ENCODE data around the gene NR2F1-AS1. TPM values are rescaled to one million over a fixed set of nuclear protein-coding genes. Genes with fewer than 3 reads are reported as not detected.

NR2F1-AS1 gene
- total and polyA plus RNA-seq, 9 of the 15 experiments (the other 6 are each of a cell fraction or from before 2014, with no cell fraction given) = not detected

DNA sequence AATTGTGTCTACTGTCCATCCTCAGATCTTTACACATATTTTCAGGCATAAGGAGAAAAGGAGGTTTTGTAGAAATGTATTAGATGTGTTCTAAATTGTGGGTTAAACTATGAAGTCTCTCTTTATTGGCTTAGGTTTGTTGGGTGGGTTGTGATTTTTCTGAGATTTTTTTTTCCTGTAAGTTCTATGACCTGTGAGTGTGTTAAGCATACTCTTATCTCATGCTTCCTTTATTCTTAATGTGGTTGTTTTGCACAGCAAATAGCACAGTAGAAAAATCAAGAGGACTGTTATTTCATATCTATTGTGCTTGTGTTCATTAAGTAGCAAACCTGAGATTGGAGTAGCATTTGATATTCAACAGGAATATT is 25.3 kb upstream of the NR2F1-AS1 start:
- no peaks in the 10 kb centered on the region for H3K4me1 ChIP-seq (replicated peaks in 1 of 2; ENCODE audit: control insufficient read depth in 2 of 2, insufficient read depth in 2 of 2, low read length in 2 of 2)
- H3K9me3 ChIP-seq (replicated peaks; ENCODE audit: control insufficient read depth, insufficient read depth, low read depth, low read length) = no peaks in the 10 kb centered on the region
- ATAC-seq = no peak
- no peak overlapping the region for H3K27ac ChIP-seq (ENCODE audit: extremely low read depth, low read depth, low read length)
- intact Hi-C loops (cut with micrococcal nuclease) (no loop called here), in situ Hi-C loops (cut with MboI) (no loop called here)
- H3K79me2 ChIP-seq (ENCODE audit: control insufficient read depth, insufficient read depth, low read length) = no peaks in the 10 kb centered on the region
- peaks cover 6 to 10% of the 10 kb centered on the region in 2 experiments; a peak in 4 of 5 replicates for H3K27me3 ChIP-seq (ENCODE audit: control insufficient read depth in 2 of 2, insufficient read depth in 2 of 2, low read length in 2 of 2)
- no TSS peak for BruUV-seq (replicated peaks)
- CTCF ChIA-PET (ENCODE audit: low intra/inter-chr PET ratio) = no interaction called here
- DNase-seq (ENCODE audit: extremely low read depth in 1 of 4, low spot score in 3 of 4) = no peak
- no peak for FAIRE-seq
- H3K9me1 ChIP-seq (ENCODE audit: control insufficient read depth, insufficient read depth, low read length) = no peaks in the 10 kb centered on the region
- H2AFZ ChIP-seq (ENCODE audit: low read depth, low read length) = no peak overlapping the region
- no peaks in the 10 kb centered on the region for H3K36me3 ChIP-seq (ENCODE audit: control insufficient read depth, insufficient read depth, low read length)
- H4K20me1 ChIP-seq (replicated peaks; ENCODE audit: control insufficient read depth, insufficient read depth, low read length) = no peaks in the 10 kb centered on the region
- H3K4me3 ChIP-seq = no peak overlapping the region
- H3K9ac ChIP-seq (ENCODE audit: insufficient read depth in 1 of 2, low read depth in 2 of 2, low read length in 2 of 2) = no peak overlapping the region
- POLR2A ChIA-PET = no interaction called here
- H3K4me2 ChIP-seq (ENCODE audit: insufficient read depth, low read length) = no peak overlapping the region
- TF ChIP-seq SMARCA5 (IDR thresholded peaks at IDR 0.05) = no peak
- TF ChIP-seq ZKSCAN3 (CRISPR knock-in tag; IDR thresholded peaks at IDR 0.05) = no peak
- TF ChIP-seq TEAD2 (tag; IDR thresholded peaks at IDR 0.05) = no peak
- TF ChIP-seq, protein P1, sequence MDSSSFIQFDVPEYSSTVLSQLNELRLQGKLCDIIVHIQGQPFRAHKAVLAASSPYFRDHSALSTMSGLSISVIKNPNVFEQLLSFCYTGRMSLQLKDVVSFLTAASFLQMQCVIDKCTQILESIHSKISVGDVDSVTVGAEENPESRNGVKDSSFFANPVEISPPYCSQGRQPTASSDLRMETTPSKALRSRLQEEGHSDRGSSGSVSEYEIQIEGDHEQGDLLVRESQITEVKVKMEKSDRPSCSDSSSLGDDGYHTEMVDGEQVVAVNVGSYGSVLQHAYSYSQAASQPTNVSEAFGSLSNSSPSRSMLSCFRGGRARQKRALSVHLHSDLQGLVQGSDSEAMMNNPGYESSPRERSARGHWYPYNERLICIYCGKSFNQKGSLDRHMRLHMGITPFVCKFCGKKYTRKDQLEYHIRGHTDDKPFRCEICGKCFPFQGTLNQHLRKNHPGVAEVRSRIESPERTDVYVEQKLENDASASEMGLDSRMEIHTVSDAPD (CRISPR knock-in tag; IDR thresholded peaks at IDR 0.05) = no peak
- no peak for TF ChIP-seq TOE1 (IDR thresholded peaks at IDR 0.05; ENCODE audit: borderline replicate concordance)
- TF ChIP-seq TOE1 (CRISPR knock-in tag; IDR thresholded peaks at IDR 0.05; ENCODE audit: borderline replicate concordance, low read depth) = no peak
- TF ChIP-seq TAF15 (IDR thresholded peaks at IDR 0.05; ENCODE audit: low read depth, low read length) = no peak
- no peak for TF ChIP-seq TSC22D4 (tag; IDR thresholded peaks at IDR 0.05)
- no peak for TF ChIP-seq HNRNPLL (IDR thresholded peaks at IDR 0.05; ENCODE audit: low read depth, low read length, poor library complexity, severe bottlenecking)
- no peak for TF ChIP-seq ZNF282 (CRISPR knock-in tag; IDR thresholded peaks at IDR 0.05)
- TF ChIP-seq, protein P2, sequence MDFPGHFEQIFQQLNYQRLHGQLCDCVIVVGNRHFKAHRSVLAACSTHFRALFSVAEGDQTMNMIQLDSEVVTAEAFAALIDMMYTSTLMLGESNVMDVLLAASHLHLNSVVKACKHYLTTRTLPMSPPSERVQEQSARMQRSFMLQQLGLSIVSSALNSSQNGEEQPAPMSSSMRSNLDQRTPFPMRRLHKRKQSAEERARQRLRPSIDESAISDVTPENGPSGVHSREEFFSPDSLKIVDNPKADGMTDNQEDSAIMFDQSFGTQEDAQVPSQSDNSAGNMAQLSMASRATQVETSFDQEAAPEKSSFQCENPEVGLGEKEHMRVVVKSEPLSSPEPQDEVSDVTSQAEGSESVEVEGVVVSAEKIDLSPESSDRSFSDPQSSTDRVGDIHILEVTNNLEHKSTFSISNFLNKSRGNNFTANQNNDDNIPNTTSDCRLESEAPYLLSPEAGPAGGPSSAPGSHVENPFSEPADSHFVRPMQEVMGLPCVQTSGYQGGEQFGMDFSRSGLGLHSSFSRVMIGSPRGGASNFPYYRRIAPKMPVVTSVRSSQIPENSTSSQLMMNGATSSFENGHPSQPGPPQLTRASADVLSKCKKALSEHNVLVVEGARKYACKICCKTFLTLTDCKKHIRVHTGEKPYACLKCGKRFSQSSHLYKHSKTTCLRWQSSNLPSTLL (IDR thresholded peaks at IDR 0.05) = no peak

Data from K562 (cell line).